ENCODE measurements around the gene KCNQ2.

DNA sequence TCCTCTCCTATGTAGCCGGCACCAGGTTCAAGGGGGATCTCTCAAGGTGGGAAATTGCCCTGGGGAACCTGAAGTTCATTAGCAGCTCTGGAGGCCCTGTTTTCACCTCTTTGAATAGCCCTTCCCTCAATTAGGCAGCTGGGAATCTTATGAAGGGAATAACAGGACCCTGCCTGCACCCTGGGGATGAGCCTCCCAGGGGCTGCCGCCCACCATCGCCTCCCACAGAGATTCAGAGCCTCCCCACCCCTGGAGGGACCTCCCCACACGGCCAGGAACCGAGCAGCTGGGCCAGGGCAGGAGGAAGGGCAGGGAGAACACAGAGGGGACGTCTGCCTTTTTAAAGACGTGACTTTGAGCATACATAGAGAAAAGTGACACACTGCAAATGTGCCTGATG lies 31.1 kb upstream of the KCNQ2 start:
- TF ChIP-seq, protein P1, sequence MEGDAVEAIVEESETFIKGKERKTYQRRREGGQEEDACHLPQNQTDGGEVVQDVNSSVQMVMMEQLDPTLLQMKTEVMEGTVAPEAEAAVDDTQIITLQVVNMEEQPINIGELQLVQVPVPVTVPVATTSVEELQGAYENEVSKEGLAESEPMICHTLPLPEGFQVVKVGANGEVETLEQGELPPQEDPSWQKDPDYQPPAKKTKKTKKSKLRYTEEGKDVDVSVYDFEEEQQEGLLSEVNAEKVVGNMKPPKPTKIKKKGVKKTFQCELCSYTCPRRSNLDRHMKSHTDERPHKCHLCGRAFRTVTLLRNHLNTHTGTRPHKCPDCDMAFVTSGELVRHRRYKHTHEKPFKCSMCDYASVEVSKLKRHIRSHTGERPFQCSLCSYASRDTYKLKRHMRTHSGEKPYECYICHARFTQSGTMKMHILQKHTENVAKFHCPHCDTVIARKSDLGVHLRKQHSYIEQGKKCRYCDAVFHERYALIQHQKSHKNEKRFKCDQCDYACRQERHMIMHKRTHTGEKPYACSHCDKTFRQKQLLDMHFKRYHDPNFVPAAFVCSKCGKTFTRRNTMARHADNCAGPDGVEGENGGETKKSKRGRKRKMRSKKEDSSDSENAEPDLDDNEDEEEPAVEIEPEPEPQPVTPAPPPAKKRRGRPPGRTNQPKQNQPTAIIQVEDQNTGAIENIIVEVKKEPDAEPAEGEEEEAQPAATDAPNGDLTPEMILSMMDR (IDR thresholded peaks at IDR 0.05; ENCODE audit: insufficient read depth, low read depth, low read length) = no peak
- no peak for TF ChIP-seq EZH2 (IDR thresholded peaks at IDR 0.05; ENCODE audit: insufficient read depth, low read length)
